HG03571 (cell line): Measurements from ENCODE around the gene RILPL2.
"Not testable (repeated sequence)": the region's sequence is repeated elsewhere in the genome, so short reads cannot be mapped to it uniquely, and the experiment has no call there.

ENCODE experiments used
- ATAC-seq: cut with Tn5 transposase; IDR thresholded peaks from one replicate; pipeline ENCODE4 v1.9.1; 2021; ENCODE audit not compliant: unreplicated experiment

The RILPL2 gene, protein sequence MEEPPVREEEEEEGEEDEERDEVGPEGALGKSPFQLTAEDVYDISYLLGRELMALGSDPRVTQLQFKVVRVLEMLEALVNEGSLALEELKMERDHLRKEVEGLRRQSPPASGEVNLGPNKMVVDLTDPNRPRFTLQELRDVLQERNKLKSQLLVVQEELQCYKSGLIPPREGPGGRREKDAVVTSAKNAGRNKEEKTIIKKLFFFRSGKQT

GRCh38 chr12:123436017-123436964, at the start of gene RILPL2:
TSS of gene RILPL2 (minus strand) at chr12:123436684. CDS start at chr12:123436420, 264 bp downstream.
- ATAC-seq, result peak; percentile 67

DNA sequence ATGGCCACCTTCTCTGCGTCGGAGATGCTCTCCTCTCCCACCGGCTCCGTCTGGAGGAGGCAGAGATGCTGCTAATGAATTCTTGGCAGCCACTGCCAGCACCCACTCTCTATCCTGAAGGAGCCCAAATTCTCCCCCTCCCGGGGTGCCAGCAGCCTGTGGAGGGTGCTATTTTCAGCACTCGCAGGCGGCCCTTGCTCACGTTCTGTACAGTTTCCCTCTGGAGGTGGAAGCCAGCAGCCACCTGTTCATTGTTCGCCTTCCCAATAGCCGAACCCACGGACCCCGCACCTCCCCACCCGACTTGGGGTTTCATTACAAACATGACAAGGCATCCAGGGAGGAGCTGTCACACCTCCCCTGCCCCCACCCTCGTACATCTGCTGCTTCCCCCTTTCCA, 49.3 kb upstream of the RILPL2 start:
- ATAC-seq, result no peak

GRCh38 chr12:123483602-123484248, 47.2 kb upstream of the RILPL2 start:
- no peak for ATAC-seq

GRCh38 chr12:123482876-123483275, 46.4 kb upstream of the RILPL2 start:
- ATAC-seq, result no peak

DNA sequence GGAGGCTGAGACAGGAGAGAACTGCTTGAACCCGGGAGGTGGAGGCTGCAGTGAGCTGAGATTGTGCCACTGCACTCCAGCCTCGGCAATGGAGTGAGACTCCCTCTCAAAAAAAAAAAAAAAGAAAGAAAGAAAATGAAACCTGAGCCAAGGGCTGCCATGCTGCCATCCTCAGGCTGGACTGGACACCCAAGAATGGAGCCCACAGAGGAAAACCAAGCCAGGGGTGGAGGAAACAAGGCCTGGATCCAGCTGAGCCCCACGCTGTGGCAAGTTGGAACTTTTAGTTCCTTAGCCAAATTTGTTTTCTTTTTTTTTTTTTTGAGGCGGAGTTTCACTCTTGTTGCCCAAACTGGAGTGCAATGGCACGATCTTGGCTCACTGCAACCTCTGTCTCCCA, 44.8 kb upstream of the RILPL2 start:
- ATAC-seq, result not testable (repeated sequence)

DNA sequence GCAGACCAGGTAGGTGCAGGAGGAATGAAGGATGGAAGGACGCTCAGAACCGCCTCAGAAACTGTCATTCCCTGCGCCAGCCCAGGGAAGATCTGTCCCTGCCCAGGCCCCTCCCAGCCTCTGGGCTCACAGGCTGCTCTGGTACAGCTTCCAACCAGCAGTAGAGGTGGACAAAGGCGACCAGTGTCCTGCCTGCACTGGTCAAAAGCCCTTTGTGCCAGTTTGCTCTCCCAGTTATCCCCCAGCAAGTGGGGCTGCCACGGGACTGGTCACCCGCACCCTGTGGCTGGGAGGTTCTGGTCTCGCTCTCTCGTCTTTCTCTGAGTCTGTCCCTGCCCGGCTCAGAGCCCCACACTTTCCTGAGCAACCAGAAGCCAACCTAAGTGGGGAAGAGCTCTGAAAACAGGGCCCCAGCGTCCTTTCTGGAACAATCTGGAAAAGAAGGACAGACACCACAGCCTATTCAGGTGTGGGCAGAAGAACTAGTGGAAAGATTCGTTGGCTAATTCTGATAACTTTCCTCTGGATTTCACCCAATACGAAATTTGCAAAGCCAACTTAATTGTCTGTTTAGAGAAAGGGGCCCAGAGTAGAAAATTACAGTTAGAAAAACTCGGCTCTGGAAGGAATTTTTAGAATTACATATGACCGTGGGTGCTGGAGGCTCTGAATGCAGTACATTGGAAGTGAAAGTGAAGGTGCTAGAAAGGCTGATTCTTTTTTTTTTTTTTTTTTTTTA, 43.1 kb upstream of the RILPL2 start:
- ATAC-seq, result no peak

- no peak for ATAC-seq
Observed at GRCh38 chr12:123478762-123479161, 42.3 kb upstream of the RILPL2 start.

DNA sequence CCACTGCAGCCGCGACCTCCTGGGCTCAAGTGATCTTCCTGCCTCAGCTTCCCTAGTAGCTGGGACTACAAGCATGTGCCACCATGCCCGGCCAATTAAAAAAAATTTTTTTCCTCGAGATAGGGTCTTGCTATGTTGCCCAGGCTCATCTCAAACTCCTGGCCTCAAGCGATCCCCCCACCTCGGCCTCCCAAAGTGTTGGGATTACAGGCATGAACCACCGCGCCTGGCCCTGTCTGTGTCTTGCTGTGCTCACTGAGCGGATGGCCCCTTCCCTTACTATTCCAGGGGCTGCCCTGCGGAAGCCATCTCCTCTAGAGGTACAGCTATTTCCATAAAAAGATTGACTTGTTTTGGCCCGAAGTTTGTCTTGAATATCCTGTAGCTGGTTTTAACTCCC, 41.6 kb upstream of the RILPL2 start:
- no peak for ATAC-seq

GRCh38 chr12:123475246-123475703, 38.8 kb upstream of the RILPL2 start:
- no peak for ATAC-seq

- ATAC-seq, result no peak
Observed at GRCh38 chr12:123474485-123475245, 38.2 kb upstream of the RILPL2 start.

- ATAC-seq, result no peak
Observed at GRCh38 chr12:123472438-123472849, 36.0 kb upstream of the RILPL2 start.

- ATAC-seq, result no peak
Observed at GRCh38 chr12:123471374-123472068, 35.0 kb upstream of the RILPL2 start.

DNA sequence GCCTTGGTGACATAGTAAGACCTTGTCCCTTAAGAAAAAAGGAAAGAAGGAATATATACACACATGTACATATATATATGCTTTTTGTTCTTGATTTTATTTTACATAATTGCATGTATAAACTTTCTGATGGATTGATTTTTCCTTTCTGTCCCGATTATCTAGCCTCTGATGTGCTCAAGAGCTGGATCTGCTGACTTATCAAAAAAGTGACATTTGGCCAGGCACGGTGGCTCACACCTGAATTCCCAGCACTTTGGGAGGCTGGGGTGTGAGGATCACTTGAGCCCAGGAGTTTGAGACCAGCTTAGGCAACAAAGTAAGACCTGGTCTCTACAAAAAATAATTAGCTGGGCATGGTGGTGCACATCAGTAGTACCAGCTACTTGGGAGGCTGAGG, 33.5 kb upstream of the RILPL2 start:
- no peak for ATAC-seq

GRCh38 chr12:123468786-123469185, 32.3 kb upstream of the RILPL2 start:
- ATAC-seq, result peak; percentile 91

- no peak for ATAC-seq
Observed at GRCh38 chr12:123465084-123465483, 28.6 kb upstream of the RILPL2 start.

DNA sequence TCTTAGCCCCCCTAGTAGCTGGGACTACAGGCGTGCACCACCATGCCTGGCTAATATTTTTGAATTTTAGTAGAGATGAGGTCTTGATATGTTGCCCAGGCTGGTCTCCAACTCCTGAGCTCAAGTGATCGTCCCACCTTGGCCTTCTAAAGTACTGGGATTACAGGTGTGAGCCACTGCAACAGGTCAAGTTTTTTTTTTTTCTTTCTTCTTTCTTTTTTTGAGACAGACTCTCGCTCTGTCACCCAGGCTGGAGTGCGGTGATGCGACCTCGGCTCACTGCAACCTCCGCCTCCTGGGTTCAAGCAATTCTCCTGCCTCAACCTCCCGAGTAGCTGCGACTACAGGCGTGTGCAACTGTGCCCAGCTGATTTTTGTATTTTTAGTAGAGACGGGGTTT, 26.7 kb upstream of the RILPL2 start:
- not testable (repeated sequence) for ATAC-seq

- peak; percentile 54 for ATAC-seq
Observed at GRCh38 chr12:123457980-123458779, 21.7 kb upstream of the RILPL2 start, which contains the start of gene SNRNP35. TSS of gene SNRNP35 (plus strand) at chr12:123458139. CDS start at chr12:123465541, 7,402 bp downstream.

DNA sequence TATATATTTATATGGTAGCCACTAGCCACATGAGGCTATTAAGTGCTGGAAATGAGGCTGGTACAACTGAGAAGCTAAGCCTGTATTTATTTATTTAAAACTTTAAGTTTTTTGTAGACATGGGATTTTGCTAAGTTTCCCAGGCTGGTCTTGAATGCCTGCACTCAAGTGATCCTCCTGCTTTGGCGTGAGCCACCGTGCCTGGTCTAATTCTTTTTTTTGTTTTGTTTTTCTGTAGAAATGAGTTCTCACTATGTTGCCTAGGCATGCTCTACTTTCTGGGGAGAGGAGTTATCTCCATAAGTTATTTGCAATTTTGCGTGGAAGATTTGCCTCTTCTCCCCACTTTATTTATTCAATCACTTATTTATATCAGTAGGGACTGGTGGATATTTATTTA, 16.7 kb upstream of the RILPL2 start:
- no peak for ATAC-seq

GRCh38 chr12:123452276-123452550, 15.7 kb upstream of the RILPL2 start:
- ATAC-seq, result not testable (repeated sequence)
